Osteocyte (in vitro differentiated cells): Measurements from ENCODE around the gene RAP2B. TPM values are rescaled to one million over a fixed set of nuclear protein-coding genes. Genes with fewer than 3 reads are reported as not detected.
A peak's percentile ranks its signal among the peaks of the same experiment; 100 is the strongest.

Source experiments
- DNase-seq: peaks from one replicate; pipeline ENCODE4 v3.0.0; 2021; ENCODE audit warnings: mixed read lengths; ENCODE audit not compliant: unreplicated experiment; ENCODE audit errors: extremely low spot score
- H3K27ac Mint-ChIP-seq: one replicate; pipeline ENCODE4 v1.8.0; 2021; ENCODE audit warnings: mild to moderate bottlenecking, mixed read lengths; ENCODE audit not compliant: unreplicated experiment
- H3K27me3 Mint-ChIP-seq: one replicate; pipeline ENCODE4 v1.8.0; 2021; ENCODE audit warnings: mixed read lengths; ENCODE audit not compliant: unreplicated experiment
- H3K36me3 Mint-ChIP-seq: one replicate; pipeline ENCODE4 v1.8.0; 2021; ENCODE audit warnings: mixed read lengths; ENCODE audit not compliant: unreplicated experiment
- H3K4me1 Mint-ChIP-seq: one replicate; pipeline ENCODE4 v1.8.0; 2021; ENCODE audit warnings: mixed read lengths; ENCODE audit not compliant: unreplicated experiment
- H3K4me3 Mint-ChIP-seq: one replicate; pipeline ENCODE4 v1.8.0; 2021; ENCODE audit warnings: mild to moderate bottlenecking, moderate library complexity, mixed read lengths; ENCODE audit not compliant: unreplicated experiment
- H3K9me3 Mint-ChIP-seq: one replicate; pipeline ENCODE4 v1.8.0; 2021; ENCODE audit warnings: mixed read lengths; ENCODE audit not compliant: unreplicated experiment
- CTCF ChIP-seq: fragments of 200-600 bp; sonication (generic); IDR thresholded peaks from 2 replicates; pipeline ENCODE4 v1.5.0; 2021; ENCODE audit warnings: antibody characterized with exemption, mild to moderate bottlenecking, moderate library complexity
- total RNA-seq: library from RNA; stranded (reverse); gene quantifications from 2 replicates; pipeline ENCODE4 v1.2.1, GENCODE V29; 2021

The RAP2B gene
- total RNA-seq, 1 donor from 2014 or later = 15.9 TPM

- no peak for TF ChIP-seq CTCF
- H3K4me1 Mint-ChIP-seq = peaks cover 74% of the 10 kb centered on the region
- no peak overlapping the region for H3K4me3 Mint-ChIP-seq
- no peak for DNase-seq
- H3K27me3 Mint-ChIP-seq = no peaks in the 10 kb centered on the region
- no peaks in the 10 kb centered on the region for H3K36me3 Mint-ChIP-seq
- H3K9me3 Mint-ChIP-seq = peaks cover 7% of the 10 kb centered on the region
- peak overlapping the region; percentile 90 for H3K27ac Mint-ChIP-seq
Measured at GRCh38 chr3:153142961-153143360, 19.1 kb upstream of the RAP2B start.

- peaks cover 7% of the 10 kb centered on the region for H3K9me3 Mint-ChIP-seq
- TF ChIP-seq CTCF = no peak
- H3K36me3 Mint-ChIP-seq = no peaks in the 10 kb centered on the region
- H3K4me1 Mint-ChIP-seq = peaks cover 64% of the 10 kb centered on the region
- peak overlapping the region; percentile 1 for H3K4me3 Mint-ChIP-seq
- peak overlapping the region; percentile 90 for H3K27ac Mint-ChIP-seq
- no peaks in the 10 kb centered on the region for H3K27me3 Mint-ChIP-seq
- no peak for DNase-seq
Measured at GRCh38 chr3:153144071-153144470, 18.0 kb upstream of the RAP2B start.

GRCh38 chr3:153144779-153145178 is 17.2 kb upstream of the RAP2B start:
- Mint-ChIP-seq H3K4me1 (peaks cover 58% of the 10 kb centered on the region), H3K27me3 (no peaks in the 10 kb centered on the region), H3K9me3 (peaks cover 7% of the 10 kb centered on the region), H3K4me3 (no peak overlapping the region), H3K36me3 (no peaks in the 10 kb centered on the region), H3K27ac (peak overlapping the region; percentile 90)
- TF ChIP-seq CTCF = no peak
- DNase-seq = no peak

DNA sequence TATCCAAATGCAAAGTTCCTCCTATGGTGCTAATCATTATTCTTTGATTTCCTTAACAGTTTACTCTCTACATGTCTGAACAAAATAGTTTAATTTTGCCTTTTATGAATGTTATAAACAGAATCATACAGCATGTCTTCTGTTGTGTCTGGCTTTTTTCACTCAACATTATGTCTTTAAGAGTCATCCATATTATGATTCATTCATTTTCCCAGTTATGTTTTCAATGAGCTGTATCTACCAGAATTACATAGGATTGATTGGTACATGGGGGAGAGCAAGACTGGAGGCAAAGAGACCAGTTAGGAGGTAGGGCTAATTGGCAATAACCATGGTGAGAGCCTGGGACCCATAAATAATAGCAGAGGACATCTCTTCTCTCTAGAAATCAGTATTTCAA is 16.6 kb upstream of the RAP2B start:
- Mint-ChIP-seq H3K4me1 (peaks cover 55% of the 10 kb centered on the region), H3K27me3 (no peaks in the 10 kb centered on the region), H3K36me3 (no peaks in the 10 kb centered on the region), H3K9me3 (peaks cover 7% of the 10 kb centered on the region), H3K27ac (peak overlapping the region; percentile 90), H3K4me3 (no peak overlapping the region)
- TF ChIP-seq CTCF = no peak
- no peak for DNase-seq

DNA sequence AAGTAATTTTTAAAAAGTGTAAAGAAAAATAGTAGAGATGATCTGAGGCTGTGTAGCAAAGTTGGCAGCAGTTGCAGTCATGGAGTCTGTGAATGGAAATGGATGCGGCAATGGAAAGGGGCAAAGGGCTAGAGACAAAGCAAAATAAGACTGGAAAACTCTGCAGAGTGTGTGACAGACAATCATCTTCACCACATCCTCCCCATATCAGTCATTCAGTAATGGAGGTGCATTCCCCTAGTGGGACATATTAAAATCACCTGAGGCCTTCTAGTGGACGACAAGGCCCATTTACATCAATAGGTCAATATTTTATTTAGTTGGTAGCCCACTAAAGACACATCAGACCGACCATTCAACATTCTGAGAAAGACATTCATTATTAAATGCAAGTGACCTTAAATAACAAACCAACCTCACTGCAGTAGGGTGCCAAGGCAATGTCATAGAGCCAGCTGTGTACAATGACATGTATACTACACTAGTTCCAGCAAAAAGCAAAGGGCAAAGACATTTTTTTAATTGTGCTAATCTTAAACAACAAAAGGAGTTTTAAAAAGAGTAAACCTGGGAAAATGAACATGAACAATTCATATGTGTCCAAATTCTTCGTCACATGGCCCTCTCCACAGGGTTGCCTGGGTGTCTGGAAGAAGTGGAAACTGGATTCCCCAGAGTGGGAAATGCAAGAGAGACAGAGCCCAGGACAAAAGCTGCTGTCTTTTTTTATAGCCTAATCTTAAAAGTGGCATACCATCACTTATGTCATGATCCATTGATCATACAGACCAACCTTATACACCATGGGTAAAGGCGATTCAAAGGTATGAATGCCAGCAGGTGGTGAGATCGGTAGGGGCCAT is 15.6 kb upstream of the RAP2B start:
- Mint-ChIP-seq H3K27me3 (no peaks in the 10 kb centered on the region), H3K4me3 (no peak overlapping the region), H3K9me3 (peaks cover 7% of the 10 kb centered on the region), H3K4me1 (peaks cover 45% of the 10 kb centered on the region), H3K27ac (peak overlapping the region; percentile 35), H3K36me3 (no peaks in the 10 kb centered on the region)
- TF ChIP-seq CTCF = no peak
- DNase-seq = no peak
